ENCODE measurements around the gene VPS51.
A peak's percentile ranks its signal among the peaks of the same experiment; 100 is the strongest.

VPS51 gene

GRCh38 chr11:65071907-65072630 lies 23.9 kb upstream of the VPS51 start:
- no peak for DNase-seq (ENCODE audit: low read depth, low spot score)
- no peak overlapping the region for H3K27ac ChIP-seq

GRCh38 chr11:65072631-65072966 lies 23.4 kb upstream of the VPS51 start:
- DNase-seq (ENCODE audit: low read depth, low spot score), result no peak
- no peak overlapping the region for H3K27ac ChIP-seq

- DNase-seq (ENCODE audit: low read depth, low spot score), result no peak
These were observed 18.6 kb upstream of the VPS51 start for GRCh38 chr11:65077451-65077850.

GRCh38 chr11:65078151-65078550 lies 17.9 kb upstream of the VPS51 start:
- DNase-seq (ENCODE audit: low read depth, low spot score), result no peak
- no peak overlapping the region for H3K27ac ChIP-seq

More at GRCh38 chr11:65077451-65077850, 18.6 kb upstream of the VPS51 start:
- no peak overlapping the region for H3K27ac ChIP-seq

- no peak overlapping the region for H3K27ac ChIP-seq
- DNase-seq (ENCODE audit: low read depth, low spot score), result no peak
These were observed 17.1 kb upstream of the VPS51 start for GRCh38 chr11:65078786-65079342.

- H3K27ac ChIP-seq, result no peak overlapping the region
These were observed 12.7 kb upstream of the VPS51 start for GRCh38 chr11:65083134-65083833.

GRCh38 chr11:65083834-65084597 lies 12.0 kb upstream of the VPS51 start, which contains the start of the genes CDCA5 and ZFPL1:
CDCA5 (minus strand) TSS chr11:65084040; CDS start chr11:65083978, 62 bp downstream.
ZFPL1 (plus strand) TSS chr11:65084222; CDS start chr11:65084699, 477 bp downstream.
- peak; percentile 78 for DNase-seq (ENCODE audit: low read depth, low spot score)
- peak within 1 kb of the TSS; percentile 71 for H3K27ac ChIP-seq

More at GRCh38 chr11:65083134-65083833, 12.7 kb upstream of the VPS51 start:
- DNase-seq (ENCODE audit: low read depth, low spot score), result no peak

GRCh38 chr11:65084598-65085375 lies 11.2 kb upstream of the VPS51 start:
- DNase-seq (ENCODE audit: low read depth, low spot score), result no peak
- peak overlapping the region; percentile 71 for H3K27ac ChIP-seq

GRCh38 chr11:65085446-65085845 lies 10.6 kb upstream of the VPS51 start:
- no peak for DNase-seq (ENCODE audit: low read depth, low spot score)
- H3K27ac ChIP-seq, result no peak overlapping the region

- DNase-seq (ENCODE audit: low read depth, low spot score), result no peak
- H3K27ac ChIP-seq, result no peak overlapping the region
These were observed 9.2 kb upstream of the VPS51 start for GRCh38 chr11:65086809-65087208.

GRCh38 chr11:65087216-65087615 lies 8.8 kb upstream of the VPS51 start:
- no peak for DNase-seq (ENCODE audit: low read depth, low spot score)
- H3K27ac ChIP-seq, result no peak overlapping the region

GRCh38 chr11:65087827-65088226 lies 8.2 kb upstream of the VPS51 start:
- H3K27ac ChIP-seq, result no peak overlapping the region
- no peak for DNase-seq (ENCODE audit: low read depth, low spot score)

GRCh38 chr11:65089621-65090020 lies 6.4 kb upstream of the VPS51 start:
- H3K27ac ChIP-seq, result no peak overlapping the region

GRCh38 chr11:65090628-65091027 lies 5.4 kb upstream of the VPS51 start:
- no peak overlapping the region for H3K27ac ChIP-seq
- no peak for DNase-seq (ENCODE audit: low read depth, low spot score)

More at GRCh38 chr11:65089621-65090020, 6.4 kb upstream of the VPS51 start:
- no peak for DNase-seq (ENCODE audit: low read depth, low spot score)

GRCh38 chr11:65095427-65095826 lies 587 bp upstream of the VPS51 start:
- DNase-seq (ENCODE audit: low read depth, low spot score), result no peak
- peak overlapping the region; percentile 84 for H3K27ac ChIP-seq

- H3K27ac ChIP-seq, result peak overlapping the region; percentile 84
- DNase-seq (ENCODE audit: low read depth, low spot score), result no peak
These were observed 912 bp downstream of the VPS51 start for GRCh38 chr11:65096926-65097325.

GRCh38 chr11:65100674-65101350 lies 4.8 kb downstream of the VPS51 start:
- no peak for DNase-seq (ENCODE audit: low read depth, low spot score)
- H3K27ac ChIP-seq, result peak overlapping the region; percentile 42

- peak overlapping the region; percentile 42 for H3K27ac ChIP-seq
- DNase-seq (ENCODE audit: low read depth, low spot score), result no peak
These were observed 6.4 kb downstream of the VPS51 start for GRCh38 chr11:65102142-65103095.

Measured in epithelial cell of prostate (primary cell).